Measurements from ENCODE around the gene FBXW11. TPM values are rescaled to one million over a fixed set of nuclear protein-coding genes. Genes with fewer than 3 reads are reported as not detected.
A peak's percentile ranks its signal among the peaks of the same experiment; 100 is the strongest.

FBXW11 gene
- total RNA-seq, 1 experiment from 2014 or later, result 85.3 TPM

- Histone ChIP-seq H4K5ac (ENCODE audit: insufficient read length, low read depth, low read length) (no peak overlapping the region), H3K4ac (ENCODE audit: low read depth, low read length) (no peak overlapping the region), H3K4me1 (ENCODE audit: insufficient read depth, low read length) (peaks cover 11% of the 10 kb centered on the region), H3K4me2 (ENCODE audit: insufficient read depth, insufficient read length, low read length) (peak overlapping the region; percentile 90), H2BK20ac (ENCODE audit: low read depth, low read length, poor library complexity, severe bottlenecking) (no peak overlapping the region), H2BK12ac (ENCODE audit: insufficient read length, low read depth, low read length) (no peak overlapping the region), H2BK5ac (ENCODE audit: insufficient read length, low read length) (no peak overlapping the region), H2BK120ac (ENCODE audit: low read depth, low read length, poor library complexity, severe bottlenecking) (no peak overlapping the region), H2AK5ac (ENCODE audit: insufficient read length, low read length) (no peak overlapping the region), H3K14ac (ENCODE audit: insufficient read depth, low read length) (no peak overlapping the region), H4K91ac (ENCODE audit: insufficient read length, low read depth, low read length) (no peak overlapping the region), H3K18ac (ENCODE audit: insufficient read length, low read depth, low read length) (no peak overlapping the region), H3K56ac (ENCODE audit: insufficient read length, low read depth, low read length) (no peak overlapping the region), H3K23ac (ENCODE audit: insufficient read length, low read depth, low read length) (no peak overlapping the region), H3K9me3 (ENCODE audit: control insufficient read depth, low read depth, low read length) (no peaks in the 10 kb centered on the region), H3K79me2 (ENCODE audit: insufficient read depth, low read length) (peaks cover 10% of the 10 kb centered on the region; the same call in 1 of the 2 replicates), H4K20me1 (ENCODE audit: control insufficient read depth, insufficient read depth, insufficient read length) (no peaks in the 10 kb centered on the region), H3K9ac (ENCODE audit: extremely low read depth, insufficient read length, low read length) (no peak overlapping the region), H3K27ac (ENCODE audit: insufficient read length, low read depth, low read length) (peak overlapping the region; percentile 75), H2AFZ (ENCODE audit: low read length) (no peak overlapping the region), H2BK15ac (ENCODE audit: low read depth, low read length) (no peak overlapping the region), H3K23me2 (ENCODE audit: insufficient read length, low read depth, low read length, poor library complexity, severe bottlenecking) (peaks cover 15% of the 10 kb centered on the region), H4K8ac (replicated peaks; ENCODE audit: insufficient read length, low read depth, low read length) (no peak overlapping the region), H3T11ph (ENCODE audit: low read length) (no peak overlapping the region), H3K27me3 (ENCODE audit: insufficient read depth, low read length) (no peaks in the 10 kb centered on the region), H3K79me1 (ENCODE audit: insufficient read depth, low read depth, low read length, poor library complexity, severe bottlenecking) (no peaks in the 10 kb centered on the region)
- no peaks in the 10 kb centered on the region for H3K27me3 Mint-ChIP-seq (ENCODE audit: low read depth)
- no CpG with 5 or more reads among the region's 5 CpGs for WGBS (ENCODE audit: extremely low coverage, insufficient read length, low lambda C conversion rate)
- TF ChIP-seq, protein P1, sequence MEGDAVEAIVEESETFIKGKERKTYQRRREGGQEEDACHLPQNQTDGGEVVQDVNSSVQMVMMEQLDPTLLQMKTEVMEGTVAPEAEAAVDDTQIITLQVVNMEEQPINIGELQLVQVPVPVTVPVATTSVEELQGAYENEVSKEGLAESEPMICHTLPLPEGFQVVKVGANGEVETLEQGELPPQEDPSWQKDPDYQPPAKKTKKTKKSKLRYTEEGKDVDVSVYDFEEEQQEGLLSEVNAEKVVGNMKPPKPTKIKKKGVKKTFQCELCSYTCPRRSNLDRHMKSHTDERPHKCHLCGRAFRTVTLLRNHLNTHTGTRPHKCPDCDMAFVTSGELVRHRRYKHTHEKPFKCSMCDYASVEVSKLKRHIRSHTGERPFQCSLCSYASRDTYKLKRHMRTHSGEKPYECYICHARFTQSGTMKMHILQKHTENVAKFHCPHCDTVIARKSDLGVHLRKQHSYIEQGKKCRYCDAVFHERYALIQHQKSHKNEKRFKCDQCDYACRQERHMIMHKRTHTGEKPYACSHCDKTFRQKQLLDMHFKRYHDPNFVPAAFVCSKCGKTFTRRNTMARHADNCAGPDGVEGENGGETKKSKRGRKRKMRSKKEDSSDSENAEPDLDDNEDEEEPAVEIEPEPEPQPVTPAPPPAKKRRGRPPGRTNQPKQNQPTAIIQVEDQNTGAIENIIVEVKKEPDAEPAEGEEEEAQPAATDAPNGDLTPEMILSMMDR (conservative IDR thresholded peaks at IDR 0.05), result no peak
- peak overlapping the region in 1 of 2 experiments; percentile 94; a peak in 3 of 5 replicates for H3K4me3 Mint-ChIP-seq
- no peaks in the 10 kb centered on the region for H3K9me3 Mint-ChIP-seq
- peak overlapping the region in 2 of 3 experiments; percentile 85 to 99; a peak in 5 of 7 replicates for H3K27ac Mint-ChIP-seq
- peaks cover 39 to 43% of the 10 kb centered on the region in 2 experiments for H3K4me1 Mint-ChIP-seq
- peaks cover 0 to 13% (median 12%) of the 10 kb centered on the region in 3 experiments; a peak in 6 of 7 replicates for H3K36me3 Mint-ChIP-seq (ENCODE audit: insufficient read depth in 1 of 3, low read depth in 3 of 3)
- no peak for DNase-seq
Measured at GRCh38 chr5:172009536-172010270, 3.3 kb upstream of the FBXW11 start.
